Measurements from ENCODE around the gene ST6GALNAC3.
"Not testable (repeated sequence)": the region's sequence is repeated elsewhere in the genome, so short reads cannot be mapped to it uniquely, and the experiment has no call there.

ST6GALNAC3 gene

DNA sequence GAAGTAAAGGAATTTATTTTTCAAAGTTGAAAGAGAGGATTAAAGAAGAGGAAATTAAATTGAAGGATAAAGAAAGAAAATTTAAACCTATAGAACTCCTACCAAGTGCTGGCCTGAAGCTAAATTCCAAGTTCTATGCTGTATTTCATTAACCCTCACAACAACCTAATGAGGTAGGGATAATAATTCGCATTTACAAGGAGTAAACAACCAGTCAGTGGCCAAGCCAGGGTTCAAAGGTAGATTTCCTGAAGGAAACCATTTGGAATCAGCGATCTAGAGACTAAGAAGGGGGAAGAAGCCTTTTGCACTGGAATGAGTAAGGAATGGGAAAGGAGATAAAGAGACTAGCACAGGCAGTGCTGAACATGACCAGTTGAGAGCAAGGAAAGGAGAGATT lies 526.9 kb downstream of the ST6GALNAC3 start:
- no peak for DNase-seq

DNA sequence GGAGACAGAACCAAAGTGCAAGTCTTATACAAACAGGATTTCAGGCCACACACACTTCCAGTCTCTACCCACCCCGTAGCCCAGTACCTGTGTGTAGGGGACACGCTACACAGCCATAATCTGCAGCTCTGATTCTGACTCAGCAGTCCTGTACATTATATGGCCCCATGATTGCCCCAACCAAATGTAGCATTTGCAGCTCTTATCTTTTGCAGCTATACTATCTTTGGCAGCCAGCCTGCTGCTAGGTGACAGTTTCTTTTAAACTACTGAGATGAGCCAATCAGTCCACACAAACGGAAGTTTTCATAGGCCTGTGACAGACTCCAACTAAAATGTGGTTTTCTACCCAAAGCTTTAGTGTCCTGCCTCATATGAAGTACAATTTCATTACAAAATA lies 533.2 kb downstream of the ST6GALNAC3 start:
- no peak for DNase-seq

DNA sequence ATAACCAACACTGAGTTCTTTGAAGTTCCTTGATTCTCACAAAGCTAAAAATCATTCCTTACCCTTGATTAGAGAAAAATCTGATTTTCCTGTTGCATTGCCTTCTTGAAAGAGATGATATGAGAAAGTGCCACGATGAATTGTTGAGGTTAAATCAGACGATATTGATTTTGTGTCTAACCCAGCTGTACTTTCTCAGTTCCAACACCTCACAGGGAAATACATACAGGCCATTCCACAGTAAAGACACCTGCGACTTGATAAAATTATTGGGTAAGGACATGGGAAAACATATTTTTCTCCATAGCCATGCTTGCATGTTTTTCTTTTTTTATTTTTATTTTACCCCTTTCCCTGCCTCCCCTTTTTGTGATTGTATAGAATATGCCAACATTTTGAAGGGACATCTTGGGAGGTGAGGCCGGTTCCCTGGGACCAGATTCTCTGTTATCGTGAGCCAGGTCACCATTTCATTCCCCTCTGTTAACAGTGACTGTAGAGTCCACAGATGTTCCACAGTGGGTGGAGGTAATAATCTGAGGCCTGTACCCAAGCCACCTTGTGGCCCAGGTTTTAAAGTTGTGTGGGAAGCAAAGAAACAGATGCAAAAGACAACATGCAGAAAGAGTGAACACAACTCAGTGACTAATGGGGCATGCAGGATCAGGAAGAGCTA lies 537.4 kb downstream of the ST6GALNAC3 start:
- DNase-seq, result no peak

- DNase-seq, result no peak
Observed at GRCh38 chr1:76613886-76614285, 539.3 kb downstream of the ST6GALNAC3 start.

GRCh38 chr1:76615253-76616035 lies 540.9 kb downstream of the ST6GALNAC3 start:
- no peak for DNase-seq

GRCh38 chr1:76620371-76620770 lies 545.8 kb downstream of the ST6GALNAC3 start:
- DNase-seq, result no peak

- no peak for DNase-seq
Observed at GRCh38 chr1:76622774-76623528, 548.4 kb downstream of the ST6GALNAC3 start.

GRCh38 chr1:76625886-76626678 lies 551.5 kb downstream of the ST6GALNAC3 start:
- DNase-seq, result no peak

DNA sequence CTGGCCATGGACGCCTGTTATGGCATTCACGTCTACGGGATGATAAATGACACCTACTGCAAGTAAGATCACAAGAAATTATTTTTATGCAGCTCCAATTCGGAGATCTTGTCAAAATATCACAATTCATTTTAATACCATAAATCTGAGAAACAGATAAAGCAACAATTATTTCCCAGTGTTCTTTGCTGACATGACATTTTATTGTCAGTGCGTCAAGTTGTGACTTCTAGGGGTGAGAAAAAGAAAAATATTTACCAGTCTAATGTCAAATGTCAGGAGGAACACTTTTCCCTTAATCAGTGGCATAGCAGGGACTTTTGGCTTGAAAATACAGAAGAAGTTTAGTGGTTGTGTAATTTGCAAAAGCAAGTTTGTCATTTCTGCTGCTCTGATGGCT lies 553.0 kb downstream of the ST6GALNAC3 start:
- no peak for DNase-seq

- no peak for DNase-seq
Observed at GRCh38 chr1:76627901-76628300, 553.4 kb downstream of the ST6GALNAC3 start.

DNA sequence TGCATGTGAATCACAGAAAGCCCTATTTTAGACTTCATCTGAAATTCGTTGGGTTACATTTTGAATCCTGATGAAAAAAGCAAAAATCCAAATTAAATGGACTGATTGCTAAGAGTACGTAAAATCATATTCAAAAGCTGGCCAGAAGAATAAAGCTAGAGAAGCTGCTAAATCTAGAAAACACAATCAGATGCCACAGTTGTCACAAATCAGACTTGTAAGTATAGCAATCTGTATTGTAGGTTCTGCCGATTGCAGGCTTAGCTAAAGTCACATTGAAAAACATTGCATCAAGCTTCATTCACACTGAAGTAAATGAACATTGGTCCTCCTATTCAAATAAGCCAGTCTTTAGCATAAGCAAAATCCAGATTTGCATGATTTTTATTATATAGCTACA lies 557.6 kb downstream of the ST6GALNAC3 start:
- DNase-seq, result no peak

- DNase-seq, result no peak
Observed at GRCh38 chr1:76635784-76636183, 561.2 kb downstream of the ST6GALNAC3 start.

DNA sequence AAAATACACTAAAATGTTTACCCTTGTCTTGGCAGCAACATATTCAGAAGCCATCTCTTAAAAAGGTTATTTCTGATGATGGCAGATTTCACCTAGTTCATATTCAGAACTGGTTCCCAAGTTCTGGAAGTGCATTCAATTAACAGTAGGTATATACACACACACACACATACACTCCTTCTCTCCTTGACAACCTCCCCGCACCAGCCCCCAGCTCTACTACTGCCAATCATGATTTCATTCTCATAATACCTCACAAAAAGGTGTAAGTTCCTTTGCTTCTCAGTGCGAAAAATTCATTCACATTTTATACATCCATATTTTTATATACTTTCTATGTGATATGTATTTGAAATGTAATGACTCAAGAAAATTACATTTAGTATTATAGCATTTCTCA lies 564.6 kb downstream of the ST6GALNAC3 start:
- DNase-seq, result no peak

DNA sequence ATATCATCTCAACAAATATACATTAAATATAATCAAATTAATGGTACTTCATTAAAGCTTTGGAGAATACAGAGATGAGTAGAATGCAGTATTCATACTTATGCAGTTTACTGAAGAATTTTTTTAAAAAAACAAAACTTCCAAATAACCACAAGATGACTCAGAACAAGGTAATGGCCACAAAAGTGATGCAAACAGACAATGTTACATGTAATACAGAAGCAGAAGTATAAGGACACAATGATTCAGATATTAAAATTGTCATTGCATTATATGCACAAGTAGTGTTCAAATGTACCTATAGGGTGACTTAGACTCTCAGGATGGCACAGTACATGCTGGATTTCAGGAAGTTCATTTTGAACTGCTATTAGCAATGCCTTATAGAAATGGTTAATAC lies 565.5 kb downstream of the ST6GALNAC3 start:
- no peak for DNase-seq

DNA sequence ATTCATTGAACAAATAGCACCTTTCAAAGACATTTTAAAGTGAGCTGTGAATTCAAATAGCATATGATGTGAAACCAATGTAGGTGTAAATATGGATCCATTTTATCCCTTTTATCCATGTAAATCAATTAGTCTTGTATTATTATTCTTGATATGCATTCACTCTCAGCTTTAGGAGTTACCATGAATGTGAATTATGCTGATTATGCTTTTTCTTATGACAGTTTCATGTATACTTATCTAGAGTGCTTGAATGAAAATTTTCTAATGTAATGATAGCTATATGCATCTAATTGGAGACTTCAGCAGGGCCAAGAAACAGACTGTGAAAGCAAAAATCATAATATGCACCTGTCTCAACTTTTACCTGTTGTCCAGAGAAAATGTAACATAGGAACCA lies 566.2 kb downstream of the ST6GALNAC3 start:
- DNase-seq, result no peak

DNA sequence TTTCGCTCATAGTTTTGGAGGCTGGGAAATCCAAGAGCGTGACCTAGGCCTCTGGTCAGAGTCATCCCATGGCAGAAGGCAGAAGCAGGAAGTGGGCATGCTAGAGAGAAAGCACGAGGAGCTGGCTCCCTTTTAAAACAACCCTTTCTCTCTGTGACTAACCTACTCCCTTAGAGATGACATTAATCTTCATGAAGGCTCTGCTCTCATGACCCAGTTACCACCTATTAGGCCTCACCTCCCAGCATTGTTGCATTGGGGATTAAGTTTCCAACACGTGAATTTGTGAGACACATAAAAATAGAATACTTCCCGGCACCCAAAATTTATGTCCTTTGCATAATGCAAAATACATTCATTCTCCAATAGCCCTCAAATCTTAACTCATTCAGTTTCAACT lies 569.6 kb downstream of the ST6GALNAC3 start:
- no peak for DNase-seq

DNA sequence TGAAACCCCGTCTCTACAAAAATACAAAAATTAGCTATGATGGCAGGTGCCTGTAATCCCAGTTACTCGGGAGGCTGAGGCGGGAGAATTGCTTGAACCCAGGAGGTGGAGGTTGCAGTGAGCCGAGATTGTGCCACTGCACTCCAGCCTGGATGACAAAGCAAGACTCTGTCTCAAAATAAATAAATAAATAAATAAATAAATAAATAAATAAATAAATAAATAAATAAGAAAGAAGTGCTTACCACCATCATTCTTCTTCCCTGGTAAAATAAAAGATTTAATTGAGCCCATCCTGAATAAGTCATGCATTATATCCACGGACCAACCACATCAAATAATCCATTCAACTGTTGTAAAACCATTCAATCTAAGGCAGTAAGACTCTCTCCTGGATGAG lies 578.3 kb downstream of the ST6GALNAC3 start:
- DNase-seq, result not testable (repeated sequence)

DNA sequence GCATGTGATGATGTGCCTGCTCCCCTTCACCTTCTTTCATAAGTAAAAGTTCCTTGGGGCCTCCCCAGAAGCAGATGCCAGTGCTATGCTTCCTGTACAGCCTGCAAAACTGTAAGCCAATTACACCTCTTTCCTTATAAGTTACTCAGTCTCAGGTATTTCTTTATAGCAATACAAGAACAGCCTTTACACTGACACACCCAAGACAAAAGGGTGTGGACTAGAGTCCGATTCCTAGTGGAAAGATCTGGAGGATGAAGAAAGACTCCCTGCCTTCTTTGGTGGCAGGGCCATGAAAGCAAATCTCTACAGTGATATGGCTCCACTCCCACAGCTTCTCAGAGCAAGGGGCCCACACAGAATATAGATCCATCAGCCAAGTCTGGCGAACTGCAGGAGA lies 583.1 kb downstream of the ST6GALNAC3 start:
- no peak for DNase-seq

DNA sequence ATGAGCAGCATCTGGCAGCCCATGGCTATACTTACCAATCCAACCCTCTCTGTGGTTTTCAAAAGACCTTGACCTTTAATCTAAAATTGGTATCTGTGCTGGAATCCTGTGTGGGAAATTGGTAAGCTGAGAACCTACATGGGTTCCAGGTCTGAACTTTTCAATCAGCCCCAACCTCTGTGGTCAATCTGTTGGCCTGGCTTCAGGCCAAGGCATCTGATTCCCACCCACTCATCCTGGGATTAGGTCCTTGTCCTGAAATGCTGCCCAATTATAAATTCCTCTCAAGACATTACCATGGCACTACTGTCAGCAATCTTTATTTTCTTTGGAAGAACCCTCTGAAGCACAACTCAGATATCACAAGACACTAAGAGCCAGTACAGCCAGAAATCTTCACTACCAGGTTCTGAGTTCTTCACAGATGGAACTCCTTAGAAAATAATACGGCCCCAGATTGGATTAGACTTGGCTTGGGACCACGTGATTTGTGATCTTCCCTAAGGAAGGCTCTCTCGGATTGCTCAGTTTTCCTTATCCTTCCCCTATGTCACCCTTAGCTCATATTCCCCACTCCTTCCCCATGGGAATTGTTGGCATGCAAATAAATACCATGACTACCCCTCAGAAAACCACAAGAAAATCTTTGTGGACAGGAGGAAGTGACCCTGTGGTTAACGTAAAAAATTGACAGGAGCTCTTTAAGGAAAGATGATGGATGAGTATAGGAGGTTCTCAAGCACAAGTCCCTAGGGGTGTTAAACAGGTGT lies 584.8 kb downstream of the ST6GALNAC3 start:
- DNase-seq, result no peak

- DNase-seq, result no peak
Observed at GRCh38 chr1:76661531-76661930, 587.0 kb downstream of the ST6GALNAC3 start.

DNA sequence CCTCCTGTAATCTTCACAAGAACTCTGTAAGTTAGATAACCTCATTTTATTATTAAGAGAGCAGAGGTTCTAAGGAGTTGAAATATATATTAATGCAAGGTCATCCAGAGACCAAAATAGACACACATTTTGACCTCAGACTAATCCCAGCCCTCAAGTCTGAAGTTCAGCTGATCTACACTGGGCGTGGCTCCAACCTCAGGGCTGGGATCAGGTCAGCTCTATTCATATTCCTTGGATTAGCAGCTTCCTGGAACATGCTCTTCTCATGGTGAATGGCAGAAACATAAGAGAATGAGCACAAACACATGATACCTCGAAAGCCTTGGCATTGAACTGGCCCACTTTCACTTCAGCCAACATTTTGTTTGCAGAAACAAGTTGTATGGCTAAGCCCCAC lies 592.0 kb downstream of the ST6GALNAC3 start:
- DNase-seq, result no peak

DNA sequence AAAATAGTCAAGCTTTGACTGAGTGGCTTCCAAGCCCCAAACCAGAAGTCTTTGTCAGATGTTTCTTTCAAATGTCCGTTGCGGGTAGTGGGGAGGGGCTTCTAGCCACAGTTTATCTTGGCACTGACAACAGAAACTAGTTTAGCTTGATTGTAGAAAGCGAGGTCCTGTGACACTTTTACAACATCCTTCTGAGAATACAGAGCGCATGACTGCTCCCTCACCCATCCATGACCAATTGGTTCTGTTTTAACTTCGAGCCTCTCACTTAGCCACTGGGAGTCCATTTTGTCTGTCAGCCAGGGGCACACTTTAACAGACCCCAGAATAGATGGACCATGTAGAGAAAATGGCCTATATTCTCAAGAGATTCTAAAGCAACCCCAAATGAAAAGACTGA lies 593.5 kb downstream of the ST6GALNAC3 start:
- no peak for DNase-seq

All from SHP77 (cell line).